C4-2B (cell line): ENCODE data around the gene FBXW9.
A peak's percentile ranks its signal among the peaks of the same experiment; 100 is the strongest.

Experiments used
- ZFX ChIP-seq: fragments of 450-650 bp; IDR thresholded peaks from 2 replicates; pipeline ENCODE4 v1.6.1; 2017
- TF ChIP-seq, protein P1 (sequence below): fragments of 450-650 bp; conservative IDR thresholded peaks from 2 replicates; pipeline ENCODE4 v1.5.1; 2017; ENCODE audit warnings: mild to moderate bottlenecking

DNA sequence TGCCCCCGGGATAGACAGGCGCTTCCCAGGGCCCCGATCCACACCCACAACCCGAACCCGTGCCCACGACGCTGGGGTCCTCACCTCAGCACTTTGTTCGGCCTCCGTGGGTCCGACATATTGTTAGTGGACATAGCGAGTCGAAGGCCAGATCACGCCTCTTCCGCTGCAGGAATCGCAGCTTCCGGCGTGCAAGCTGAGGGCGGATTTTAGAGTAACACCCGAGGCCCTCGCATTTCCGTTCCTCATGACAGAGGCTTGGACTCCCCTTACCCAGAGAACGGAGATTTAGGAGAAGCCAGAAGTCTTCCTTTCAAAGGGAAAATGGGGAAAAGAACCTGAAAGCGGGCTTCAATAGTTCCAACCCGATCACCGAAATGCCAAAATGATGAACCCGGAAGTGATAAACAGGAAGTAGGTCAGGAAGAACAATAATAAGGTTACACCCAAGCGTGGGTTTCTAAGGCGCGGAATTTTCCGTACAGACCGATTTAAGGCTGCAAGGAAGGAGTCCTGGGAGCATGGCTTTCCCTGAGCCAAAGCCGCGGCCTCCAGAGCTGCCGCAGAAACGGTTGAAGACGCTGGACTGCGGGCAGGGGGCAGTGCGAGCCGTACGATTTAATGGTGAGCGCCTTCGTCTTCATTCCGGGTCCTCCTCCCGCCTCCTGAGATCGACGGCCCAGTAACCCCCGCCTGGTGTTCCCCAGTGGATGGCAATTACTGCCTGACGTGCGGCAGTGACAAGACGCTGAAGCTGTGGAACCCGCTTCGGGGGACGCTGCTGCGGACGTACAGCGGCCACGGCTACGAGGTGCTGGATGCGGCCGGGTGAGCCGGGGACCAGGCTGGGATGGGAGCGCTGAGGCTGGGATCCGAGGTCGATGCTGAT lies 26.9 kb downstream of the FBXW9 start:
- TF ChIP-seq, protein P1, sequence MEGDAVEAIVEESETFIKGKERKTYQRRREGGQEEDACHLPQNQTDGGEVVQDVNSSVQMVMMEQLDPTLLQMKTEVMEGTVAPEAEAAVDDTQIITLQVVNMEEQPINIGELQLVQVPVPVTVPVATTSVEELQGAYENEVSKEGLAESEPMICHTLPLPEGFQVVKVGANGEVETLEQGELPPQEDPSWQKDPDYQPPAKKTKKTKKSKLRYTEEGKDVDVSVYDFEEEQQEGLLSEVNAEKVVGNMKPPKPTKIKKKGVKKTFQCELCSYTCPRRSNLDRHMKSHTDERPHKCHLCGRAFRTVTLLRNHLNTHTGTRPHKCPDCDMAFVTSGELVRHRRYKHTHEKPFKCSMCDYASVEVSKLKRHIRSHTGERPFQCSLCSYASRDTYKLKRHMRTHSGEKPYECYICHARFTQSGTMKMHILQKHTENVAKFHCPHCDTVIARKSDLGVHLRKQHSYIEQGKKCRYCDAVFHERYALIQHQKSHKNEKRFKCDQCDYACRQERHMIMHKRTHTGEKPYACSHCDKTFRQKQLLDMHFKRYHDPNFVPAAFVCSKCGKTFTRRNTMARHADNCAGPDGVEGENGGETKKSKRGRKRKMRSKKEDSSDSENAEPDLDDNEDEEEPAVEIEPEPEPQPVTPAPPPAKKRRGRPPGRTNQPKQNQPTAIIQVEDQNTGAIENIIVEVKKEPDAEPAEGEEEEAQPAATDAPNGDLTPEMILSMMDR = no peak
- TF ChIP-seq ZFX = peak; percentile 71; the same call in 1 of the 2 replicates
